HEK293 (cell line): ENCODE measurements around the gene LRRFIP1.

Experiments used
- KLF10 ChIP-seq: fragments of 450-650 bp; IDR thresholded peaks from 2 replicates; pipeline ENCODE4 v1.5.1; 2018; ENCODE audit warnings: missing biosample characterization, mild to moderate bottlenecking, missing genetic modification characterization
- REST ChIP-seq: fragments of 450-650 bp; formaldehyde crosslinking; IDR thresholded peaks from 2 replicates; pipeline ENCODE4 v1.5.1; 2016; ENCODE audit warnings: missing biosample characterization, missing genetic modification characterization

GRCh38 chr2:237691029-237691907, 63.9 kb downstream of the LRRFIP1 start:
- 0 out of 2 replicates have a peak, but pooled peaks have one; percentile 33 for TF ChIP-seq KLF10 (tag by site-specific recombination)
- TF ChIP-seq REST: no peak
